Eye (tissue), 1 donor: ENCODE data around the gene HNRNPUL2.
"Not testable (repeated sequence)": the region's sequence is repeated elsewhere in the genome, so short reads cannot be mapped to it uniquely, and the experiment has no call there.

ENCODE experiments used
- DNase-seq: peaks from one replicate; pipeline ENCODE4 v3.0.0-alpha.2; 2015

HNRNPUL2 gene

DNA sequence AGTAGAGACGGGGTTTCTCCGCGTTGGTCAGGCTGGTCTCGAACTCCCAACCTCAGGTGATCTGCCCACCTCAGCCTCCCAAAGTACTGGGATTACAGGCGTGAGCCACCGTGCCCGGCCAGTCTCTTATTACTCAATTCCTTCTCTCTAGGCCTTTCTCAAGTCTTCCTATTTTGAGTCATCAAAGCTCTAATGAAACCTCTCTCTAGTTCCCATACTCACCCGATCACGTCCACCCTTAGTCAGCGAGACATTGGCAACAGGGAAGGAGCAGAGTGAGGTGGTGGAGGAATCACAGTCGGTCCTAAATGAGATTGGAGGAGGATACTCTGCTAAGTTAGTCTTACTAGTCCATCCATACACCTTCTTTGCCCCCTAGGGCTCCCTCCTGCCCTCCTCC is 25.0 kb downstream of the HNRNPUL2 start:
- no peak for DNase-seq

- peak; percentile 89 for DNase-seq
These were observed 32.6 kb downstream of the HNRNPUL2 start for GRCh38 chr11:62694455-62695167.

GRCh38 chr11:62693624-62694023 is 33.6 kb downstream of the HNRNPUL2 start:
- DNase-seq, result not testable (repeated sequence)

- peak; percentile 65 for DNase-seq
These were observed 37.7 kb downstream of the HNRNPUL2 start, which contains the start of gene LRRN4CL for GRCh38 chr11:62689421-62690183. Gene LRRN4CL, minus strand, starts transcription at chr11:62689530. Its CDS starts 1,022 bp downstream, at chr11:62688508.

- peak; percentile 40 for DNase-seq
These were observed 38.8 kb downstream of the HNRNPUL2 start for GRCh38 chr11:62688491-62688890.

DNA sequence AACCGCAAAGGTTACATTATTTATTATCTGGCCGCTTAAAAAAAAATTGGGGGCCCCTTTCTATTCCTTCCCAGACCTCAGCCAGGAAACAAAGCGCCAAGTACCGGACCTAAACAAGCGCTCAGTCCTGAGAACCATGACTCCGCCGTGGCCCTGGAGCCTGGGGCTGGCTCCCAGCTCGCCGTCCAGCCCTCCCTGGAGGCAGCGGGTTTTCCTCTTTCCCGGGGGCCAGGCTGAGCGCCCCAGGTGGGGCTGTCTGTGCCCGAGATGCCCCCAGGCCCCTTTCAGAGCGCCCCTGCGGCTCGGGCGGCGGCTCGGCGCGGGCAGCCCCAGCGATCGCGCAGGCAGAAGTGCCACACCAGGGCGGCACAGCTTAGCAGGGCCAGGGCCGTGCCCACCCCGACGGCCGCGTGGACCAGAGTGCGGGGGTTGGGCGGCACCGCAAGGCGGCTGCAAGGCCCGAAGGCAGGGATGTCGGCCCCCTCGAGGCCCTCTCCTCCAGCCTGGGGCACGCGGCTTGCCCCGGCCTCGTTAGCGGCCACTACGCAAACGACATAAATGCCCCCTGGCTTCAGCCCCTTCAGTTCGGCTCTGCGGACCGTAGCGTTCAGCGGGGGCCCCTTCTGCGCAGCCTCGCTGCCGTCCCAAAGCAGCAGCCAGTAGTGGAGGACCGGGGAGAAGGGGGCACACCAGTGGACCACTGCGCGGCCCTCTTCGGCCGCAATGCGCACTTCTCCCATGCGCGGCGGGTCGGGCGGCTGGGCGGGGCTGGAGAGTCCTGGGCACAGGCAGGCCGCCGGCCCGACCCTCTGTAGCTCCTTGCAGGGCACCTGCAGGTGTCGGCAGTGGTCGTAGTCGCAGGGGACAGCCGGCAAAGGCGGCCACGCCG is 39.5 kb downstream of the HNRNPUL2 start:
- peak; percentile 68 for DNase-seq

DNA sequence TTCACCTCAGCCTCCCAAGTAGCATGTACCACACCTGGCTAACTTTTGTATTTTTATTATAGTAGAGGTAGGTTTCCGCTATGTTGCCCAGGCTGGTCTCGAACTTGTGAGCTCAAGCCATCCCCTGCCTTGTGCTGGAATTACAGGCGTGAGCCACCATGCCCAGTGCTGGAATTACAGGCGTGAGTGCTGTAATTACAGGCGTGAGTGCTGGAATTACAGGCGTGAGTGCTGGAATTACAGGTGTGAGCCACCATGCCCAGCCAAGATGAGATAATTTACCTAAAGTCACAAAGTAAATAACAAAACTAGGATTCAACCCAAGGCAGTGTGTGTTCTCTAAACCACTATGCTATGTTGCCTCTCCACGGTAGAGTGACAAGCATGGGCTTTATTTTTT is 44.7 kb downstream of the HNRNPUL2 start:
- DNase-seq, result no peak

GRCh38 chr11:62680825-62681240 is 46.4 kb downstream of the HNRNPUL2 start:
- DNase-seq, result peak; percentile 48

DNA sequence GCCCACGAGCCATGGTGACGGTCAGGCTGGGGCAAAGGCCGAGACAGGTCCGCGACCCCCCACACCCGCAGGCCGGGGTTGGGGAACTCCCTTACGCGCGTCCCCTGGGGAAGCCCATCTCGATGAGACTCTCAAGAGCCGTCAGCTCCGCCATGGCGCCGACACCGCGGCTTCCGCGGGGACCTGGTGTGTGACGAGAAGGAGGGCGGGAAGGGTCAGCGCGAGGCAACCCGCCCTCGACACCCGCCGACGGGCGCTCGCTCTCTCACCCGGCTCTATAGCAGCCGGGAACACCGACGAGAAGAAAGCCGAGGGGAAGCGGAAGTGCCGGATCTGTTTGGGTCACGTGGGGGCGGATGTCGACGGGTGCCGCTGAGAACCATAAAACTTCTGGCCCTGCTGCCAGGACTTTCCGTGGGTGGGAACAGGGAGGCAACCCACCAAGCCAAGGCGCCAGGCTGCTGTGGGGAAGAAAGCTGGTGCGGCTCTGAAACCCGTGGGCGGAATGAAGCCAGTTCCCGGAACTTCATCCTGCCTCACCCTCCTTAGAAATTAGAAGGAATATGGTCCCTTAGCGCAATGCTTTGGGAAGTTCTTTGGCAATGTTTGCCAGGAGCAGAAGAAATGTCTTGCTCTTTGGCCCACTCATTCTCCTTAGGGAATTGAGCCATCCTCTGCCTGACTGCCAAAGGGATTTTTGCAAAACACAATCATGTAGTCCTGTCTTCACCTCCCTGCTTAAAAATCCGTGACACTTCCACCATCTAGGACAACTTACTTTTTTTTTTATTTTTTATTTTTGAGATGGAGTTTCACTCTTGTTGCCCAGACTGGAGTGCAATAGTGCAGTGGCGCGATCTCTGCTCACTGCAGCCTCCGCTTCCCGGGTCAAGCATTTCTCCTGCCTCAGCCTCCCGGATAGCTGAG is 48.2 kb downstream of the HNRNPUL2 start, which contains the start of gene UBXN1:
Gene UBXN1, minus strand, starts transcription at position 304 of the 927 bp plus-strand sequence. Its CDS starts 150 bp downstream, at position 154.
- DNase-seq, result peak; percentile 94

DNA sequence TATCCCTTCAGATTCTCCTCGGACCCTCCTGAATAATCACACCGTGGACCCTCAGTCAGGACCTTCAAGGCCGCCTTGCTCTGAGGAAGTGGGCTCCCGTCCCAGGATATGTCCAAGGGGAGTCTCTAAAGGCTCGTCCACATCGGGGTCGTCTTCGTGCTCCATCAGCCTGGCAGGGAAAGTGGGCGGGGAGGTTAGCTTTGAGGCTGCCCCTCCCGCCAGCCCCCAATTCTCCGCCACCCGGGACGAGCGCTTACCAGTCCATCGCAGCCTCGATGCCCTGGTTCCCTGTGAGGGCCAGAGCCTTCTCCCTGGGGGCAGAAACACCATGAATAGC is 48.9 kb downstream of the HNRNPUL2 start:
- no peak for DNase-seq

- DNase-seq, result no peak
These were observed 49.5 kb downstream of the HNRNPUL2 start for GRCh38 chr11:62677714-62678113.

- DNase-seq, result no peak
These were observed 50.1 kb downstream of the HNRNPUL2 start for GRCh38 chr11:62677156-62677555.

- DNase-seq, result no peak
These were observed 50.6 kb downstream of the HNRNPUL2 start for GRCh38 chr11:62676698-62677097.

- not testable (repeated sequence) for DNase-seq
These were observed 51.8 kb downstream of the HNRNPUL2 start for GRCh38 chr11:62675415-62675814.

GRCh38 chr11:62673196-62673525 is 54.1 kb downstream of the HNRNPUL2 start:
- DNase-seq, result no peak

GRCh38 chr11:62671608-62672389 is 55.5 kb downstream of the HNRNPUL2 start, which contains the start of the genes LBHD1 and UQCC3:
Gene LBHD1, minus strand, starts transcription at chr11:62672267. Its CDS starts 2,236 bp downstream, at chr11:62670031.
Gene UQCC3, plus strand, starts transcription at chr11:62671673. Its CDS starts 73 bp downstream, at chr11:62671746.
- DNase-seq, result peak; percentile 92

DNA sequence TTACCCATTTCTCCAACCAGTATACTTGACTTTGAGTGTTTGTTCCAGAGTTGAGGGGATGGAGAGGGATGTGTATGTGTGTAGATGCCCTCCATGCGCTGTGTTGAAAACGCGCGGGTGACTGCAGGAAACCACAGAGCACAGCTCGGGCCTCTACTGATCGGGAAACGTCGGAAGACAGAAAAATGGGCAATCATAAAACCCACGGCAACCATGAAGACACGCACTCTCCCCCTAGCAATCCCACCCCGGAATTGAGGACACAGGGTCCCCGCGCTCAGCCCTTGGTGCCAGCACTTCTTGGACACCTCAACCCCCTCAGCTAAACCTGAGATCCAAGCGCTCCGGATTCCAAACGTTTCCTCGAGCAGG is 56.0 kb downstream of the HNRNPUL2 start:
- no peak for DNase-seq

DNA sequence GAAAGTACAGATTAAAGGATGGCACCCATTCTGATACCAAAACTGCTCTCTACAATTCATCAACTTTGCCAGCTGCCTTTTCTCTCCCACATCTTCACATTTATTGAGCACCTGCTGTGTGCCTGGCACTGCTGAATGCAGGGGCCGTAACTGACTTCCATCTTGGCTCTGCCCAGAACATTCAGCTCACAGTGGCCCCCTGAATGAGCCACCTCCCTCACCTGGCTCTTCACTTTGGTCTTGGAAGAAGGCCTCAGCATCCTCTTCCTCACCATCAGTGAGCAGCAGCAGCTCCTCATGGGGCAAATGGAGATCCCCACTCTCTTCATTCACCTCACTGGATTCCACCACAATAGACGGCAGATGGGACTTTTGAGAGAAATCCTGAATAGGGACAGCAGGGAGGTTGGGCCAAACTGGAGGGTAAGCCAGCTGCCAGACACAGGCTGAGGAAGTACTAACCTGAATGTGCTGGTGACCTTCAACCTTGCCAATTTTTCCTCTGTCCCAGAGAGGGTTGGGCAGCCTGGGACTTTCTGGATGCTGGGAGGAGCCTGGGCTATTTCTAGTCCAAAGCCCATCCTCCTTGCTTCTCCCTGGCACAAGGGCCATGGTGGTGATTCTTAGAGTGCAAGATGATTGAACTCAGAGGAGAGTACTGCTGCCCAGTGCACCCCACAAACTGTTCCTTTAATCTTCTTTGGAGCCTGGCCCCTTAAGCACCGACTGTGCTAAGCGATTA is 57.7 kb downstream of the HNRNPUL2 start:
- DNase-seq, result peak; percentile 6

DNA sequence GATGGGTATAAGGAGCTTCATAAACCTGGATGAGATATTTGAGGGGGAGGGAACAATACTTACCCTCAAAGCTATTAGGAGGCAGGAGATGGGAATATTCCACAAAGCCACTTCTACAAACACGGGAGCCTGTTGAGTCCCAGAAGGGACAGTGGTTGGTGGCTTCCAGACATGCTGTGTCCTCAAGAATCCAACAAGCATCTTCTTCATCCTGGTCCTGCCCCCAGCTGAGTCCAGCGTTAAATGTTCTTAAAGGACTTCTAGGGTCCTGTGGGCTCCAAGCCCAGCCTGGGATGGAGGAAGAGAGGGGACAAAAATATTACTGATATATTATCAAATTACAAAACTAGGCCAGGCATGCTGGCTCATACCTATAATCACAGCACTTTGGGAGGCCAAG is 59.8 kb downstream of the HNRNPUL2 start:
- DNase-seq, result no peak

DNA sequence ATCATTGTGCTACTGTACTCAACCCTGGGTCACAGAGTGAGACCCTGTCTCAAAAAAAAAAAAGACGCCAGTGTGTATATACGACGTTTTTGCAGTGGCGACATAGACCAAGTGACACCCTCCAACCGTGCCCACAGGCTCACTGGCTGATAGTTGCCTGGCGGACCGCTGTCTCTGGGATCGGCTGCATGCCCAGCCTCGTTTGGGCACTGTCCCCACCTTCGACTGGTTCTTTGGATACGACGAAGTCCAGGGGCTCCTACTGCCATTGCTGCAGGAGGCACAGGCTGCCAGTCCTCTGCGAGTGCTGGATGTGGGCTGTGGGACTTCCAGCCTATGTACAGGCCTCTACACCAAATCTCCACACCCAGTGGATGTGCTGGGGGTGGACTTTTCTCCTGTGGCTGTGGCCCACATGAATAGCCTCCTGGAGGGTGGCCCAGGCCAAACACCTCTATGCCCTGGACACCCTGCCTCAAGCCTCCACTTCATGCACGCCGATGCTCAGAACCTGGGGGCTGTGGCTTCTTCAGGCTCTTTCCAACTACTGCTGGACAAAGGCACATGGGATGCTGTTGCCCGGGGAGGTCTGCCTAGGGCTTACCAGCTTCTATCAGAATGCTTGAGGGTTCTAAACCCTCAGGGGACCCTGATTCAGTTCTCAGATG is 60.9 kb downstream of the HNRNPUL2 start:
- no peak for DNase-seq
